Mesendoderm (in vitro differentiated cells): Measurements from ENCODE around the gene LATS2.

Source experiments
- DNase-seq: peaks from one replicate; pipeline ENCODE4 v3.0.0; 2013
- H2AK5ac ChIP-seq: 2 replicates; pipeline ENCODE4 v1.6.1; 2013; ENCODE audit warnings: low read length, inconsistent platforms
- H2BK120ac ChIP-seq: 2 replicates; pipeline ENCODE4 v1.6.1; 2013; ENCODE audit warnings: low read depth, mild to moderate bottlenecking, low read length, moderate library complexity, mixed read lengths
- H2BK15ac ChIP-seq: replicated peaks from 2 replicates; pipeline ENCODE4 v1.6.1; 2013; ENCODE audit warnings: low read depth, mild to moderate bottlenecking, moderate library complexity
- H2BK5ac ChIP-seq: 2 replicates; pipeline ENCODE4 v1.6.1; 2013; ENCODE audit warnings: low read length, inconsistent platforms
- H3K18ac ChIP-seq: 2 replicates; pipeline ENCODE4 v1.6.1; 2013; ENCODE audit warnings: mild to moderate bottlenecking, low read length, mixed read lengths
- H3K23ac ChIP-seq: one replicate; pipeline ENCODE4 v1.6.1; 2013; ENCODE audit warnings: low read length
- H3K27ac ChIP-seq: 2 replicates; pipeline ENCODE4 v1.5.1; 2013; ENCODE audit warnings: low read depth, mild to moderate bottlenecking, inconsistent platforms, low read length, moderate library complexity
- H3K27me3 ChIP-seq: 2 replicates; pipeline ENCODE4 v1.6.1; 2013; ENCODE audit warnings: low read length, control low read depth, mild to moderate bottlenecking, inconsistent platforms; ENCODE audit not compliant: insufficient read depth, poor library complexity
- H3K36me3 ChIP-seq: 2 replicates; pipeline ENCODE4 v1.6.1; 2013; ENCODE audit warnings: low read length, inconsistent platforms; ENCODE audit not compliant: control insufficient read depth, insufficient read depth
- H3K4ac ChIP-seq: one replicate; pipeline ENCODE4 v1.6.1; 2013; ENCODE audit warnings: low read depth, mild to moderate bottlenecking, low read length, moderate library complexity
- H3K4me1 ChIP-seq: 2 replicates; pipeline ENCODE4 v1.6.1; 2013; ENCODE audit warnings: low read depth, low read length, inconsistent platforms; ENCODE audit not compliant: control insufficient read depth
- H3K4me2 ChIP-seq: 2 replicates; pipeline ENCODE4 v1.6.1; 2013; ENCODE audit warnings: low read length
- H3K4me3 ChIP-seq: 2 replicates; pipeline ENCODE4 v1.5.1; 2013; ENCODE audit warnings: mild to moderate bottlenecking, low read length
- H3K56ac ChIP-seq: one replicate; pipeline ENCODE4 v1.6.1; 2013; ENCODE audit warnings: low read length
- H3K79me1 ChIP-seq: 2 replicates; pipeline ENCODE4 v1.6.1; 2013; ENCODE audit warnings: low read length, inconsistent platforms
- H3K79me2 ChIP-seq: 2 replicates; pipeline ENCODE4 v1.6.1; 2013; ENCODE audit warnings: mild to moderate bottlenecking, low read length; ENCODE audit not compliant: control insufficient read depth, insufficient read depth
- H3K9ac ChIP-seq: 2 replicates; pipeline ENCODE4 v1.6.1; 2013; ENCODE audit warnings: low read length, inconsistent platforms
- H4K5ac ChIP-seq: one replicate; pipeline ENCODE4 v1.6.1; 2013; ENCODE audit warnings: low read length
- H4K8ac ChIP-seq: one replicate; pipeline ENCODE4 v1.6.1; 2013; ENCODE audit warnings: low read depth, mild to moderate bottlenecking, control low read depth, low read length, moderate library complexity
- WGBS: extraction: QIAGEN DNeasy Blood & Tissue Kit; methylation state at CpG from one replicate; pipeline ENCODE4 v1.1.7; 2013; ENCODE audit warnings: low lambda C conversion rate, missing lambda C conversion rate; ENCODE audit not compliant: insufficient coverage; ENCODE audit errors: extremely low coverage; 5-methylcytosine and 5-hydroxymethylcytosine counted together

LATS2 gene

GRCh38 chr13:21081926-21082325, 20.5 kb upstream of the LATS2 start:
- no peak overlapping the region for H2BK120ac ChIP-seq
- H3K79me2 ChIP-seq, result no peaks in the 10 kb centered on the region
- no peak overlapping the region for H2AK5ac ChIP-seq
- H3K4me2 ChIP-seq, result no peak overlapping the region
- H3K27me3 ChIP-seq, result no peaks in the 10 kb centered on the region
- DNase-seq, result no peak
- H3K23ac ChIP-seq, result no peak overlapping the region
- no CpG with 5 or more reads among the region's 7 CpGs for WGBS
- H4K5ac ChIP-seq, result no peak overlapping the region
- H4K8ac ChIP-seq, result no peak overlapping the region
- H3K36me3 ChIP-seq, result no peaks in the 10 kb centered on the region
- H3K79me1 ChIP-seq, result no peaks in the 10 kb centered on the region
- no peak overlapping the region for H3K4me3 ChIP-seq
- no peak overlapping the region for H2BK5ac ChIP-seq
- H2BK15ac ChIP-seq, result no peak overlapping the region
- H3K27ac ChIP-seq, result no peak overlapping the region
- H3K4me1 ChIP-seq, result no peaks in the 10 kb centered on the region
- H3K4ac ChIP-seq, result no peak overlapping the region
- H3K56ac ChIP-seq, result no peak overlapping the region
- no peak overlapping the region for H3K9ac ChIP-seq
- H3K18ac ChIP-seq, result no peak overlapping the region

GRCh38 chr13:21080593-21080891, 19.2 kb upstream of the LATS2 start:
- Histone ChIP-seq H3K9ac (no peak overlapping the region), H2BK5ac (no peak overlapping the region), H3K79me1 (no peaks in the 10 kb centered on the region), H3K27ac (no peak overlapping the region), H3K4me1 (no peaks in the 10 kb centered on the region), H3K27me3 (no peaks in the 10 kb centered on the region), H3K56ac (no peak overlapping the region), H2BK15ac (no peak overlapping the region), H3K23ac (no peak overlapping the region), H3K18ac (no peak overlapping the region), H2AK5ac (no peak overlapping the region), H4K8ac (no peak overlapping the region), H3K36me3 (no peaks in the 10 kb centered on the region), H3K4me3 (no peak overlapping the region), H4K5ac (no peak overlapping the region), H3K79me2 (no peaks in the 10 kb centered on the region), H3K4me2 (no peak overlapping the region), H3K4ac (no peak overlapping the region), H2BK120ac (no peak overlapping the region)
- no peak for DNase-seq
- WGBS, result no CpG with 5 or more reads among the region's 3 CpGs

GRCh38 chr13:21079761-21080592, 18.6 kb upstream of the LATS2 start:
- Histone ChIP-seq H3K79me2 (no peaks in the 10 kb centered on the region), H4K8ac (no peak overlapping the region), H3K36me3 (no peaks in the 10 kb centered on the region), H2BK15ac (no peak overlapping the region), H3K18ac (no peak overlapping the region), H3K79me1 (no peaks in the 10 kb centered on the region), H3K4me3 (no peak overlapping the region), H3K23ac (no peak overlapping the region), H3K9ac (no peak overlapping the region), H3K27ac (no peak overlapping the region), H2BK120ac (no peak overlapping the region), H3K4ac (no peak overlapping the region), H3K56ac (no peak overlapping the region), H2AK5ac (no peak overlapping the region), H3K27me3 (no peaks in the 10 kb centered on the region), H4K5ac (no peak overlapping the region), H3K4me2 (no peak overlapping the region), H3K4me1 (no peaks in the 10 kb centered on the region), H2BK5ac (no peak overlapping the region)
- no CpG with 5 or more reads among the region's 14 CpGs for WGBS
- peak; percentile 78 for DNase-seq

- Histone ChIP-seq H3K4me2 (no peak overlapping the region), H3K4ac (no peak overlapping the region), H3K9ac (no peak overlapping the region), H3K18ac (no peak overlapping the region), H2BK5ac (no peak overlapping the region), H3K79me2 (no peaks in the 10 kb centered on the region), H3K4me3 (no peak overlapping the region), H4K8ac (no peak overlapping the region), H3K79me1 (no peaks in the 10 kb centered on the region), H3K4me1 (no peaks in the 10 kb centered on the region), H3K36me3 (no peaks in the 10 kb centered on the region), H2BK120ac (no peak overlapping the region), H3K23ac (no peak overlapping the region), H4K5ac (no peak overlapping the region), H3K27me3 (no peaks in the 10 kb centered on the region), H3K56ac (no peak overlapping the region), H2AK5ac (no peak overlapping the region), H3K27ac (no peak overlapping the region), H2BK15ac (no peak overlapping the region)
- no CpG with 5 or more reads among the region's 3 CpGs for WGBS
- no peak for DNase-seq
These were observed 17.8 kb upstream of the LATS2 start for GRCh38 chr13:21079221-21079620.

GRCh38 chr13:21078501-21078900, 17.1 kb upstream of the LATS2 start:
- H2BK120ac ChIP-seq, result no peak overlapping the region
- H3K27ac ChIP-seq, result no peak overlapping the region
- H2BK5ac ChIP-seq, result no peak overlapping the region
- no peaks in the 10 kb centered on the region for H3K4me1 ChIP-seq
- no peak overlapping the region for H2AK5ac ChIP-seq
- H3K56ac ChIP-seq, result no peak overlapping the region
- no peak overlapping the region for H4K8ac ChIP-seq
- DNase-seq, result no peak
- H3K4ac ChIP-seq, result no peak overlapping the region
- H3K9ac ChIP-seq, result no peak overlapping the region
- H4K5ac ChIP-seq, result no peak overlapping the region
- no peak overlapping the region for H2BK15ac ChIP-seq
- no CpG with 5 or more reads among the region's 4 CpGs for WGBS
- no peak overlapping the region for H3K4me2 ChIP-seq
- H3K27me3 ChIP-seq, result no peaks in the 10 kb centered on the region
- no peak overlapping the region for H3K4me3 ChIP-seq
- H3K23ac ChIP-seq, result no peak overlapping the region
- H3K18ac ChIP-seq, result peak overlapping the region; percentile 64
- H3K79me2 ChIP-seq, result no peaks in the 10 kb centered on the region
- H3K36me3 ChIP-seq, result no peaks in the 10 kb centered on the region
- no peaks in the 10 kb centered on the region for H3K79me1 ChIP-seq

- Histone ChIP-seq H2BK120ac (no peak overlapping the region), H3K4me3 (no peak overlapping the region), H3K18ac (no peak overlapping the region), H3K4ac (no peak overlapping the region), H3K36me3 (no peaks in the 10 kb centered on the region), H3K56ac (no peak overlapping the region), H3K79me2 (no peaks in the 10 kb centered on the region), H2BK5ac (no peak overlapping the region), H3K27me3 (no peaks in the 10 kb centered on the region), H2BK15ac (no peak overlapping the region), H3K79me1 (no peaks in the 10 kb centered on the region), H4K5ac (no peak overlapping the region), H2AK5ac (no peak overlapping the region), H4K8ac (no peak overlapping the region), H3K4me1 (no peaks in the 10 kb centered on the region), H3K23ac (no peak overlapping the region), H3K4me2 (no peak overlapping the region), H3K27ac (no peak overlapping the region), H3K9ac (no peak overlapping the region)
- DNase-seq, result no peak
- no CpG with 5 or more reads among the region's 24 CpGs for WGBS
These were observed 16.5 kb upstream of the LATS2 start for GRCh38 chr13:21077788-21078353.
